Smooth muscle cell (in vitro differentiated cells): ENCODE results near the gene GAPDHS. TPM values are rescaled to one million over a fixed set of nuclear protein-coding genes. Genes with fewer than 3 reads are reported as not detected.

Source experiments
- DNase-seq: peaks from one replicate; lab custom pipeline; 2025; ENCODE audit not compliant: unreplicated experiment; lab: John Stamatoyannopoulos, UW
- H2AFZ ChIP-seq: fragments of 200-600 bp; sonication (generic); 2 replicates; pipeline ENCODE4 v1.6.0; 2016; ENCODE audit warnings: antibody characterized with exemption, low read depth, mild to moderate bottlenecking
- H3F3A ChIP-seq: fragments of 200-600 bp; sonication (generic); 2 replicates; pipeline ENCODE4 v1.6.0; 2017; ENCODE audit warnings: antibody characterized with exemption, low read depth
- H3K27ac ChIP-seq: fragments of 200-600 bp; sonication (generic); 2 replicates; pipeline ENCODE4 v1.5.1; 2016; ENCODE audit warnings: low read depth, mild to moderate bottlenecking
- H3K27me3 ChIP-seq: fragments of 200-600 bp; sonication (generic); 2 replicates; pipeline ENCODE4 v1.6.1; 2016; ENCODE audit warnings: low read depth, mild to moderate bottlenecking
- H3K36me3 ChIP-seq: fragments of 200-600 bp; sonication (generic); 2 replicates; pipeline ENCODE4 v1.5.1; 2016; ENCODE audit warnings: low read depth
- H3K4me1 ChIP-seq: fragments of 200-600 bp; sonication (generic); 2 replicates; pipeline ENCODE4 v1.5.1; 2016; ENCODE audit warnings: low read depth
- H3K4me2 ChIP-seq: fragments of 200-600 bp; sonication (generic); 2 replicates; pipeline ENCODE4 v1.6.0; 2016; ENCODE audit warnings: mild to moderate bottlenecking
- H3K4me3 ChIP-seq: fragments of 200-600 bp; sonication (generic); 2 replicates; pipeline ENCODE4 v1.5.1; 2016; ENCODE audit warnings: mild to moderate bottlenecking
- H3K79me2 ChIP-seq: fragments of 200-600 bp; sonication (generic); 2 replicates; pipeline ENCODE4 v1.6.0; 2016; ENCODE audit warnings: low read depth, mild to moderate bottlenecking
- H3K9ac ChIP-seq: fragments of 200-600 bp; sonication (generic); 2 replicates; pipeline ENCODE4 v1.6.0; 2016; ENCODE audit warnings: low read depth
- H3K9me3 ChIP-seq: fragments of 200-600 bp; sonication (generic); replicated peaks from 2 replicates; pipeline ENCODE4 v1.5.1; 2016; ENCODE audit warnings: low read depth
- H4K20me1 ChIP-seq: fragments of 200-600 bp; sonication (generic); 2 replicates; pipeline ENCODE4 v1.6.0; 2016; ENCODE audit warnings: low read depth
- WGBS: methylation state at CpG from one replicate; pipeline ENCODE4 v1.1.7; 2016; ENCODE audit warnings: low lambda C conversion rate; 5-methylcytosine and 5-hydroxymethylcytosine counted together
- polyA plus RNA-seq: library from polyadenylated mRNA; unstranded; fragments of >200 nt; fragmentation: Nextera tagmentation; extraction: Ambion mirVana; gene quantifications from 2 replicates; pipeline ENCODE4 v1.2.1, GENCODE V29; 2016
- total RNA-seq: library from RNA; depleted of rRNA; stranded (reverse); fragments of >200 nt; gene quantifications from 2 replicates; pipeline ENCODE4 v1.2.3, GENCODE V29; 2014
- TF ChIP-seq, protein P1 (sequence below): fragments of 200-600 bp; sonication (generic); IDR thresholded peaks from 2 replicates; pipeline ENCODE4 v1.5.1; 2017; ENCODE audit warnings: borderline replicate concordance, mild to moderate bottlenecking, antibody characterized with exemption; ENCODE audit not compliant: insufficient read depth, poor library complexity, severe bottlenecking

GAPDHS gene
- total and polyA plus RNA-seq, 2 experiments from 2014 or later = 0.16 TPM; not detected in 1

DNA sequence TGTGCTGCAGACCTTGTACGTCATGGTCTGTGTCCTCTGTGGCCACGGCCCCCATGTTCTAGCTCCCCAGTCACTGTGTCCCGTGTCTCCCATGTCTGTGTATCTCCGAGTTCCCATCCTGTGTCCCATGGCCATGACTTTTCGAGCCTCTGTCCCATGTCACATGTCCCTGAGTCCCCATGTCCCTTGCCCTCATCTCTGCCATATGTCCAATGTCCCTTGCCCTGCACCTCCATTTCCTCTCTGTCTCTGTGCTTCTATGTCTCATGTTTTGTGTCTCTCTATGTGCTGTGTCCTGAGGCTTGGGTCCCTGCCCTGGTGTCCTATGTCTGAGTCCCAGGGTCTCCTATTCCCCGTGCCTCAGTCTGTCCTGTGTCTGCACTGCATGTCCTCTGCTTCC, 28.2 kb downstream of the GAPDHS start:
- H3K9me3 ChIP-seq = no peaks in the 10 kb centered on the region
- 83% methylated on average over 6 of the region's 6 CpGs for WGBS
- H3K4me3 ChIP-seq = no peak overlapping the region
- peaks cover 54% of the 10 kb centered on the region for H3K27me3 ChIP-seq
- H3K36me3 ChIP-seq = no peaks in the 10 kb centered on the region
- H3K9ac ChIP-seq = no peak overlapping the region
- no peaks in the 10 kb centered on the region for H3F3A ChIP-seq
- H3K4me1 ChIP-seq = peaks cover 3% of the 10 kb centered on the region
- no peaks in the 10 kb centered on the region for H4K20me1 ChIP-seq
- TF ChIP-seq, protein P1, sequence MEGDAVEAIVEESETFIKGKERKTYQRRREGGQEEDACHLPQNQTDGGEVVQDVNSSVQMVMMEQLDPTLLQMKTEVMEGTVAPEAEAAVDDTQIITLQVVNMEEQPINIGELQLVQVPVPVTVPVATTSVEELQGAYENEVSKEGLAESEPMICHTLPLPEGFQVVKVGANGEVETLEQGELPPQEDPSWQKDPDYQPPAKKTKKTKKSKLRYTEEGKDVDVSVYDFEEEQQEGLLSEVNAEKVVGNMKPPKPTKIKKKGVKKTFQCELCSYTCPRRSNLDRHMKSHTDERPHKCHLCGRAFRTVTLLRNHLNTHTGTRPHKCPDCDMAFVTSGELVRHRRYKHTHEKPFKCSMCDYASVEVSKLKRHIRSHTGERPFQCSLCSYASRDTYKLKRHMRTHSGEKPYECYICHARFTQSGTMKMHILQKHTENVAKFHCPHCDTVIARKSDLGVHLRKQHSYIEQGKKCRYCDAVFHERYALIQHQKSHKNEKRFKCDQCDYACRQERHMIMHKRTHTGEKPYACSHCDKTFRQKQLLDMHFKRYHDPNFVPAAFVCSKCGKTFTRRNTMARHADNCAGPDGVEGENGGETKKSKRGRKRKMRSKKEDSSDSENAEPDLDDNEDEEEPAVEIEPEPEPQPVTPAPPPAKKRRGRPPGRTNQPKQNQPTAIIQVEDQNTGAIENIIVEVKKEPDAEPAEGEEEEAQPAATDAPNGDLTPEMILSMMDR = no peak
- H2AFZ ChIP-seq = no peak overlapping the region
- H3K79me2 ChIP-seq = no peaks in the 10 kb centered on the region
- DNase-seq = no peak
- no peak overlapping the region for H3K27ac ChIP-seq
- no peak overlapping the region for H3K4me2 ChIP-seq

GRCh38 chr19:35562336-35562735, 29.1 kb downstream of the GAPDHS start:
- TF ChIP-seq, protein P1 = no peak
- no peaks in the 10 kb centered on the region for H4K20me1 ChIP-seq
- H3K27ac ChIP-seq = no peak overlapping the region
- H3K9me3 ChIP-seq = no peaks in the 10 kb centered on the region
- no peak overlapping the region for H3K4me2 ChIP-seq
- no peak overlapping the region for H3K4me3 ChIP-seq
- WGBS = 66% methylated on average over 16 of the region's 17 CpGs
- no peak overlapping the region for H3K9ac ChIP-seq
- H3K27me3 ChIP-seq = peaks cover 48% of the 10 kb centered on the region
- H3F3A ChIP-seq = no peaks in the 10 kb centered on the region
- no peak overlapping the region for H2AFZ ChIP-seq
- H3K79me2 ChIP-seq = no peaks in the 10 kb centered on the region
- H3K36me3 ChIP-seq = no peaks in the 10 kb centered on the region
- H3K4me1 ChIP-seq = peaks cover 3% of the 10 kb centered on the region
- no peak for DNase-seq

GRCh38 chr19:35562776-35563175, 29.5 kb downstream of the GAPDHS start:
- no peak overlapping the region for H2AFZ ChIP-seq
- no peaks in the 10 kb centered on the region for H3F3A ChIP-seq
- TF ChIP-seq, protein P1 = no peak
- no peak overlapping the region for H3K4me2 ChIP-seq
- no peaks in the 10 kb centered on the region for H3K36me3 ChIP-seq
- H3K27me3 ChIP-seq = peaks cover 44% of the 10 kb centered on the region
- WGBS = 75% methylated on average over 1 of the region's 2 CpGs
- H3K9me3 ChIP-seq = no peaks in the 10 kb centered on the region
- DNase-seq = no peak
- H3K4me1 ChIP-seq = peaks cover 3% of the 10 kb centered on the region
- H3K79me2 ChIP-seq = no peaks in the 10 kb centered on the region
- H4K20me1 ChIP-seq = no peaks in the 10 kb centered on the region
- no peak overlapping the region for H3K27ac ChIP-seq
- no peak overlapping the region for H3K4me3 ChIP-seq
- H3K9ac ChIP-seq = no peak overlapping the region

DNA sequence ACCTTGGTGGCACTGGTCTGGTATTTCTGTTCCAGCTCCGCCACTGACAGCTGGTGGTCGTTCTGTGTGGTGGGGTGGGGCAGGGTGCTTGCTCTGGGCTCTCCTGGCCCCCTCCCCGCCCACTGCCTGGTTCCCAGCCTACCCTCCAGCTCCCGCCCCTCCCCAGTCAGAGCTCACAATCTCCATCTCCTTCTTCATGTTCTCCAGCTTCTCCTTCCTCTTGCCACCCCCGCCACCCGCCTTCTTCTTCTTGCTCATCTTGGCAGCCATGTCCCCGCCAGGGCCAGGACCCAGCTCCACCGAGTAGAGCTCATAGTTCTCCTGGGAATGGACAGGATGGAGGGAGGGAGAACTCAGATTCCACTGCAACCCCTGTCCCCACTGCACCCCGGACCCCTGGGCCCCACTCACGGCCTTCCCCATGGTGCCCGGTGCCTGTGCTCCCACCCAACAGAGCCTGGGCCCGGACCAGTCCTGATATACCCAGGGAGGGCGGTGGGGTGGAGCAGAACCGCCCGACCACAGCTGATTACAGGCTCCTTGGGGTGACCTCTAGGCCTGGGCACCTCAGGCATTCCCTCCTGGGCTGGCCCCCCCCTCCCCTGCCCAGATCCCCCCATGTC, 30.1 kb downstream of the GAPDHS start, which contains the start of gene ATP4A:
TSS of gene ATP4A (minus strand) at position 452 of the 623 bp plus-strand sequence. CDS start at position 423, 29 bp downstream.
- H2AFZ ChIP-seq = no peak within 1 kb of the TSS
- no peak for DNase-seq
- H3K27ac ChIP-seq = no peak within 1 kb of the TSS
- no peak within 1 kb of the TSS for H3K9ac ChIP-seq
- TF ChIP-seq, protein P1 = no peak
- no peaks in the 10 kb centered on the region for H3K79me2 ChIP-seq
- H3K27me3 ChIP-seq = peaks cover 38% of the 10 kb centered on the region
- H3K4me2 ChIP-seq = no peak within 1 kb of the TSS
- H3K4me1 ChIP-seq = no peaks in the 10 kb centered on the region
- H3K36me3 ChIP-seq = no peaks in the 10 kb centered on the region
- no peaks in the 10 kb centered on the region for H4K20me1 ChIP-seq
- H3K4me3 ChIP-seq = no peak within 1 kb of the TSS
- WGBS = 79% methylated on average over 9 of the region's 15 CpGs
- H3F3A ChIP-seq = no peaks in the 10 kb centered on the region
- no peaks in the 10 kb centered on the region for H3K9me3 ChIP-seq
